Epithelial cell of esophagus (primary cell): ENCODE results near the gene DCTPP1.

ENCODE experiments used
- DNase-seq: peaks from one replicate; pipeline ENCODE4 v3.0.0; 2010; ENCODE audit warnings: low read depth
- H3K4me3 ChIP-seq: 2 replicates; pipeline ENCODE4 v1.5.1; 2011; ENCODE audit warnings: mild to moderate bottlenecking, low read length, control low read depth
- TF ChIP-seq, protein P1 (sequence below): IDR thresholded peaks from 2 replicates; pipeline ENCODE4 v1.5.1; 2011; ENCODE audit warnings: low read depth, mild to moderate bottlenecking, low read length, control low read depth, inconsistent platforms; ENCODE audit not compliant: insufficient read depth; ENCODE audit errors: missing control alignments

The DCTPP1 gene

DNA sequence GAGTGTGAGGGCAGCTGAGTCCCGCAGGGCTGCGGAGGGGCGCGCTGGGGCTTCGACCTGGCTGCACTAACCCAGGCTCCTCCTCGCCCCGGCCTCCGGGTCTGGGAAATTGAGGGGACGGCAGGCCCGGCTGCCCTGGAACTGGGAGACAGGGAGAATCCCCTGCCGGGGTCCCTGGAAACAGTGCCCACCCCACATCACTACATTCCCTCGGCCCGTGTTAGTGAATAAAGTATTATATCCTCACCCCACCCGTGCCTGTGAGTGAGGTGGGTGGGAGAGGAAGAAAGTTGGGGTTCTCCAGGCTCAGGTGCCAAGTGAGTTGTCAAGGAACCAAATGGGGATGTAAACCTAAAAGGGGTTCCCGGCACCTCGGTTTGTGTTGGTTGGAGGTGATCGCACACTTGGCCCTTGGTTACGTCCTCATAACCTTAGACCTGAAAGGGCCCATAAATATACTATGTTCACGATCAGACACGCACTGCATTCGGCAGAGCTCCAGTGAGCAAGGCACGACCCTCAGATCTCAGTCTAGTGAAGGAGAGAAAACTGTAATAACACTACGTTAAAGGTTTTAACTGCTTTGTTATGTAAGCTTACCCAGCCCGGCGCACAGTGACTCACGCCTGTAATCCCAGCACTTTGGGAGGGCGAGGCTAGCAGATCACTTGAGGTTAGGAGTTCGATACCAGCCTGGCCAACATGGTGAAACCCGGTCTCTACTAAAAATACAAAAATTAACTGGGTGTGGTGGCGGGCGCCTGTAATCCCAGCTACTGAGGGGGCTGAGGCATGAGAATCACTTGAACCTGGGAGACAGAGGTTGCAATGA lies 11.3 kb downstream of the DCTPP1 start:
- TF ChIP-seq, protein P1, sequence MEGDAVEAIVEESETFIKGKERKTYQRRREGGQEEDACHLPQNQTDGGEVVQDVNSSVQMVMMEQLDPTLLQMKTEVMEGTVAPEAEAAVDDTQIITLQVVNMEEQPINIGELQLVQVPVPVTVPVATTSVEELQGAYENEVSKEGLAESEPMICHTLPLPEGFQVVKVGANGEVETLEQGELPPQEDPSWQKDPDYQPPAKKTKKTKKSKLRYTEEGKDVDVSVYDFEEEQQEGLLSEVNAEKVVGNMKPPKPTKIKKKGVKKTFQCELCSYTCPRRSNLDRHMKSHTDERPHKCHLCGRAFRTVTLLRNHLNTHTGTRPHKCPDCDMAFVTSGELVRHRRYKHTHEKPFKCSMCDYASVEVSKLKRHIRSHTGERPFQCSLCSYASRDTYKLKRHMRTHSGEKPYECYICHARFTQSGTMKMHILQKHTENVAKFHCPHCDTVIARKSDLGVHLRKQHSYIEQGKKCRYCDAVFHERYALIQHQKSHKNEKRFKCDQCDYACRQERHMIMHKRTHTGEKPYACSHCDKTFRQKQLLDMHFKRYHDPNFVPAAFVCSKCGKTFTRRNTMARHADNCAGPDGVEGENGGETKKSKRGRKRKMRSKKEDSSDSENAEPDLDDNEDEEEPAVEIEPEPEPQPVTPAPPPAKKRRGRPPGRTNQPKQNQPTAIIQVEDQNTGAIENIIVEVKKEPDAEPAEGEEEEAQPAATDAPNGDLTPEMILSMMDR, result no peak
- peak; percentile 31 for DNase-seq
- H3K4me3 ChIP-seq, result peak overlapping the region; percentile 37

DNA sequence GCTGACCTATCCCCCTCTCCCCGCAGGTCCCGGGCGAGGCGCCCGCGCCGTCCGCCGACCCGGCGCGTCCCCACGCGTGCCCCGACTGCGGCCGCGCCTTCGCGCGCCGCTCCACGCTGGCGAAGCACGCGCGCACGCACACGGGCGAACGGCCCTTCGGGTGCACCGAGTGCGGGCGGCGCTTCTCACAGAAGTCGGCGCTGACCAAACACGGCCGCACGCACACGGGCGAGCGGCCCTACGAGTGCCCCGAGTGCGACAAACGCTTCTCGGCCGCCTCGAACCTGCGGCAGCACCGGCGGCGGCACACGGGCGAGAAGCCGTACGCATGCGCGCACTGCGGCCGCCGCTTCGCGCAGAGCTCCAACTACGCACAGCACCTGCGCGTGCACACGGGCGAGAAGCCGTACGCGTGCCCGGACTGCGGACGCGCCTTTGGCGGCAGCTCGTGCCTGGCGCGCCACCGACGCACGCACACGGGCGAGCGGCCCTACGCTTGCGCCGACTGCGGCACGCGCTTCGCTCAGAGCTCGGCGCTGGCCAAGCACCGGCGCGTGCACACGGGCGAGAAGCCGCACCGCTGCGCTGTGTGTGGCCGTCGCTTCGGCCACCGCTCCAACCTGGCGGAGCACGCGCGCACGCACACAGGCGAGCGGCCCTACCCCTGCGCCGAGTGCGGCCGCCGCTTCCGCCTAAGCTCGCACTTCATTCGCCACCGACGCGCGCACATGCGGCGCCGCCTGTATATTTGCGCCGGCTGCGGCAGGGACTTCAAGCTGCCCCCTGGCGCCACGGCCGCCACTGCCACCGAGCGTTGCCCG lies 12.1 kb downstream of the DCTPP1 start:
- peak; percentile 96 for DNase-seq
- H3K4me3 ChIP-seq, result peak overlapping the region; percentile 49
- TF ChIP-seq, protein P1, result no peak

DNA sequence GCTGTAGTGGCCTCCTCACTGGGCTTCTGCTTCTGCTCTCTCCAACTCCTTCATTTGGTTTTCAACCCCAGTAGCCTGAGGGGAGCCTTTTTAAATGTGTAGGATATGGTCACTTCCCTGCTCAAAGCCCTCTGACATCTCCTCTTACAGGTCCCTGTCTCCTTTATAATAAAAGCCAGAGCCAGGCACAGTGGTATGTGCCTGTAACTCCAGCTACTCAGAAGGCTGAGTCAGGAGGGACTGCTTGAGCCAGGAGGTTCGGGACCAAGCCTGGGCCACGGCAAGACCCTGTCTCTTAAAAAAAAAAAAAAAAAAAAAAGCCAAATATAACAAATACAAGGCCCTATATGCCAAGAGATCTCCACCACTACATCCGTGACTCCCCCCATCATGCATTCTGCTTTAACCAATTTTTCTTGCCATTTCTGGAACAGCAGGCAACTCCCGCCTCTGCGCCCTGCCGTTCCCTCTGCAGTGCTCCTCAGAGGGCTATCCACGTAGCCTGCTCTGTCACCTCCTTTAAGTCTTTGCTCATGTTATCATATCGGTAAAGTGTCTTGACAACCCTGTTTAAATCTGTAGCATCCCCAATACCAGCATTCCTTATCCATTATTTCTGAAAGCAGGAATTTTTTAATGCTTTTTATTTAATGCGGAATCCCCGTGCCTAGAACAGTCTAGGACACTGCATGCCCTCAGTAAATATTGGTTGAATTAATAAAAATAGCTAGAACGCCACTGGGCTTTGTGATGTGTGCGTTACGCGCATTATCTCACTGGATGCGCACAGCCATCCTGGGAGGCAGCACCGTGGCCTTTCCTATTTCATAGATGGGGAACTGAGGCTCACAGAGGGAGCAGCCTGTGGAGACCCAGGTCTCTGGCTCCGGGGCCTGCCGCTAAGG lies 13.0 kb downstream of the DCTPP1 start:
- no peak for DNase-seq
- peak overlapping the region; percentile 49 for H3K4me3 ChIP-seq
- TF ChIP-seq, protein P1, result no peak

GRCh38 chr16:30416047-30416603 lies 13.7 kb downstream of the DCTPP1 start:
- TF ChIP-seq, protein P1, result no peak
- DNase-seq, result no peak
- H3K4me3 ChIP-seq, result no peak overlapping the region

GRCh38 chr16:30414159-30414558 lies 15.7 kb downstream of the DCTPP1 start:
- no peak for DNase-seq
- H3K4me3 ChIP-seq, result no peak overlapping the region
- TF ChIP-seq, protein P1, result no peak

DNA sequence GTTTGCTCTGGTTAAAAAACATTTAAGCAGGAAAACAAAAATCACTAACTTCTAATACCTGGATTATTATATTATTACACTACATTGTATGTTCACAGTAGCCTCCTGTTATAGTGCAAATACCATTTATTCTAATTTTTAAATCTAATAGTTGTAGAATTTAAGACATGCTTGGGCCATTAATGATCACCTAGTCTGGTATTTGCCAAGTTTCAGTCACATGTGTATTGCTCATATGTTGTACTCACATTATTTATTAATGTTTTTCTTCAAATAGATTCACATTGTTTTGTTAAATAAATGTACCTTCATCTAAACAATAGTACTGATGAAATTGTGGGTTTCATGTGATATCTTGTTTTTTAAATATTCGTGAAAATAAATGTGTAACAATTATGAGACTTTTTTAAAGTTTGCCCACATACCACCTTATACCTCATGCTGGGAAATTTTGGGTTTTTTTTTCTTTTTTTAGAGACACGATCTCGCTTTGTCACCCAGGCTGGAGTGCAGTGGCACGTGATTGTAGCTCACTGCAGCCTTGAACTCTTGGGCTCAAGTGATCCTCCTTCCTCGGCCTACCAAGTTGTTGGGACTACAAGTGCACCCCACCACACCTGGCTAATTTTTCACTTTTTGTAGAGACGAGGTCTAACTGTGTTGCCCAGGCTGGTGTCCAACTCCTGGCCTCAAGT lies 16.6 kb downstream of the DCTPP1 start:
- peak; percentile 44 for DNase-seq
- TF ChIP-seq, protein P1, result no peak
- H3K4me3 ChIP-seq, result no peak overlapping the region
